ENCODE measurements around the gene RBM6.

DNA sequence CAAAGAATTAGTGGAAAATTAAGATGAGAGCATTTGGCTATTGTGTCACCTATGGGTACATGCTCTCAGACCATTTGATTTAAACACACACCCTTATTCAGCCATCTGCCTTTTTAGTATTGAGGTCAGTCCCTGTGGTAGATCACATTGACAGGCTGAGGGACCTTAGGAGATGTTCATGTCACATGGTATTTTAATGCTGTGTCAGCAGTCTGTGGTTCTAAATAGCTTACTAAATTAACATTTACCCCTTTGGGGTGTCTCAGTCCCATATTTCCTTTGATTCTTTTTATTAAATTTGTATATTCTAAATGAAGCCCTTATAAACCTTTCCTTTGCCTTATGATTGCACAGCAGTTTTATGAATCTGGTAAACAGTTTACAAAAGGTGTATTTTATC is 151.0 kb downstream of the RBM6 start:
- TF ChIP-seq, protein P1, sequence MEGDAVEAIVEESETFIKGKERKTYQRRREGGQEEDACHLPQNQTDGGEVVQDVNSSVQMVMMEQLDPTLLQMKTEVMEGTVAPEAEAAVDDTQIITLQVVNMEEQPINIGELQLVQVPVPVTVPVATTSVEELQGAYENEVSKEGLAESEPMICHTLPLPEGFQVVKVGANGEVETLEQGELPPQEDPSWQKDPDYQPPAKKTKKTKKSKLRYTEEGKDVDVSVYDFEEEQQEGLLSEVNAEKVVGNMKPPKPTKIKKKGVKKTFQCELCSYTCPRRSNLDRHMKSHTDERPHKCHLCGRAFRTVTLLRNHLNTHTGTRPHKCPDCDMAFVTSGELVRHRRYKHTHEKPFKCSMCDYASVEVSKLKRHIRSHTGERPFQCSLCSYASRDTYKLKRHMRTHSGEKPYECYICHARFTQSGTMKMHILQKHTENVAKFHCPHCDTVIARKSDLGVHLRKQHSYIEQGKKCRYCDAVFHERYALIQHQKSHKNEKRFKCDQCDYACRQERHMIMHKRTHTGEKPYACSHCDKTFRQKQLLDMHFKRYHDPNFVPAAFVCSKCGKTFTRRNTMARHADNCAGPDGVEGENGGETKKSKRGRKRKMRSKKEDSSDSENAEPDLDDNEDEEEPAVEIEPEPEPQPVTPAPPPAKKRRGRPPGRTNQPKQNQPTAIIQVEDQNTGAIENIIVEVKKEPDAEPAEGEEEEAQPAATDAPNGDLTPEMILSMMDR (tag by site-specific recombination; IDR thresholded peaks at IDR 0.05), result no peak
- TF ChIP-seq, protein P2, sequence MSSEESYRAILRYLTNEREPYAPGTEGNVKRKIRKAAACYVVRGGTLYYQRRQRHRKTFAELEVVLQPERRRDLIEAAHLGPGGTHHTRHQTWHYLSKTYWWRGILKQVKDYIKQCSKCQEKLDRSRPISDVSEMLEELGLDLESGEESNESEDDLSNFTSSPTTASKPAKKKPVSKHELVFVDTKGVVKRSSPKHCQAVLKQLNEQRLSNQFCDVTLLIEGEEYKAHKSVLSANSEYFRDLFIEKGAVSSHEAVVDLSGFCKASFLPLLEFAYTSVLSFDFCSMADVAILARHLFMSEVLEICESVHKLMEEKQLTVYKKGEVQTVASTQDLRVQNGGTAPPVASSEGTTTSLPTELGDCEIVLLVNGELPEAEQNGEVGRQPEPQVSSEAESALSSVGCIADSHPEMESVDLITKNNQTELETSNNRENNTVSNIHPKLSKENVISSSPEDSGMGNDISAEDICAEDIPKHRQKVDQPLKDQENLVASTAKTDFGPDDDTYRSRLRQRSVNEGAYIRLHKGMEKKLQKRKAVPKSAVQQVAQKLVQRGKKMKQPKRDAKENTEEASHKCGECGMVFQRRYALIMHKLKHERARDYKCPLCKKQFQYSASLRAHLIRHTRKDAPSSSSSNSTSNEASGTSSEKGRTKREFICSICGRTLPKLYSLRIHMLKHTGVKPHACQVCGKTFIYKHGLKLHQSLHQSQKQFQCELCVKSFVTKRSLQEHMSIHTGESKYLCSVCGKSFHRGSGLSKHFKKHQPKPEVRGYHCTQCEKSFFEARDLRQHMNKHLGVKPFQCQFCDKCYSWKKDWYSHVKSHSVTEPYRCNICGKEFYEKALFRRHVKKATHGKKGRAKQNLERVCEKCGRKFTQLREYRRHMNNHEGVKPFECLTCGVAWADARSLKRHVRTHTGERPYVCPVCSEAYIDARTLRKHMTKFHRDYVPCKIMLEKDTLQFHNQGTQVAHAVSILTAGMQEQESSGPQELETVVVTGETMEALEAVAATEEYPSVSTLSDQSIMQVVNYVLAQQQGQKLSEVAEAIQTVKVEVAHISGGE (tag by site-specific recombination; conservative IDR thresholded peaks at IDR 0.05; ENCODE audit: low read depth), result no peak

Measured in HEK293 (cell line).